Measurements from ENCODE around the gene MAML3. TPM values are rescaled to one million over a fixed set of nuclear protein-coding genes. Genes with fewer than 3 reads are reported as not detected.

The MAML3 gene
- total RNA-seq, 2 experiments from 2014 or later: 2.0 to 2.4 TPM

DNA sequence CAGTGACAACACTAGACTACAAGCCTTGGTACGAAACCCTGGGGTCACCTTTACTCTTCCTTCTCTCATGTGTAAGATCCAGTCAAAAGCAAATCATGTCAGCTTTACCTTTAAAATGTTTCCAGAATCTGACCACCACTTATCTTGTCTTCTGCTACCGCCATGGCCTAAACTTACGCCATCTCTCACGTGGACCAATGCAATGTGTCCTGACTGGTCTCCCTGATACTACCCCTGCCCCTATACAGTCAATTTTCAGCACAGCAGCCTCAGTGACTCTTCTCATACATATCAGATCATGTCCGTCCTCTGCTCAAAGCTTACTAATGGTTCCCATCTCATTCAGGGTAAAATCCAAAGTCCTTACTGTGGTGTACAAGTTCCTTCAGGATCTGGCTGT is 15.0 kb upstream of the MAML3 start:
- CTCF ChIA-PET: no interaction called here
- no peaks in the 10 kb centered on the region for H3K4me1 Mint-ChIP-seq (ENCODE audit: low read depth)
- TF ChIP-seq, protein P1, sequence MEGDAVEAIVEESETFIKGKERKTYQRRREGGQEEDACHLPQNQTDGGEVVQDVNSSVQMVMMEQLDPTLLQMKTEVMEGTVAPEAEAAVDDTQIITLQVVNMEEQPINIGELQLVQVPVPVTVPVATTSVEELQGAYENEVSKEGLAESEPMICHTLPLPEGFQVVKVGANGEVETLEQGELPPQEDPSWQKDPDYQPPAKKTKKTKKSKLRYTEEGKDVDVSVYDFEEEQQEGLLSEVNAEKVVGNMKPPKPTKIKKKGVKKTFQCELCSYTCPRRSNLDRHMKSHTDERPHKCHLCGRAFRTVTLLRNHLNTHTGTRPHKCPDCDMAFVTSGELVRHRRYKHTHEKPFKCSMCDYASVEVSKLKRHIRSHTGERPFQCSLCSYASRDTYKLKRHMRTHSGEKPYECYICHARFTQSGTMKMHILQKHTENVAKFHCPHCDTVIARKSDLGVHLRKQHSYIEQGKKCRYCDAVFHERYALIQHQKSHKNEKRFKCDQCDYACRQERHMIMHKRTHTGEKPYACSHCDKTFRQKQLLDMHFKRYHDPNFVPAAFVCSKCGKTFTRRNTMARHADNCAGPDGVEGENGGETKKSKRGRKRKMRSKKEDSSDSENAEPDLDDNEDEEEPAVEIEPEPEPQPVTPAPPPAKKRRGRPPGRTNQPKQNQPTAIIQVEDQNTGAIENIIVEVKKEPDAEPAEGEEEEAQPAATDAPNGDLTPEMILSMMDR (IDR thresholded peaks at IDR 0.05): no peak
- H3K4me3 Mint-ChIP-seq: no peak overlapping the region
- ATAC-seq (no peak), DNase-seq (no peak)
- no peaks in the 10 kb centered on the region for H3K9me3 Mint-ChIP-seq
- H3K36me3 Mint-ChIP-seq (ENCODE audit: low read depth): no peaks in the 10 kb centered on the region
- no peaks in the 10 kb centered on the region for H3K27me3 Mint-ChIP-seq
- H3K27ac Mint-ChIP-seq: no peak overlapping the region
- intact Hi-C loops (cut with micrococcal nuclease): no loop called here
- POLR2A ChIA-PET: no interaction called here

DNA sequence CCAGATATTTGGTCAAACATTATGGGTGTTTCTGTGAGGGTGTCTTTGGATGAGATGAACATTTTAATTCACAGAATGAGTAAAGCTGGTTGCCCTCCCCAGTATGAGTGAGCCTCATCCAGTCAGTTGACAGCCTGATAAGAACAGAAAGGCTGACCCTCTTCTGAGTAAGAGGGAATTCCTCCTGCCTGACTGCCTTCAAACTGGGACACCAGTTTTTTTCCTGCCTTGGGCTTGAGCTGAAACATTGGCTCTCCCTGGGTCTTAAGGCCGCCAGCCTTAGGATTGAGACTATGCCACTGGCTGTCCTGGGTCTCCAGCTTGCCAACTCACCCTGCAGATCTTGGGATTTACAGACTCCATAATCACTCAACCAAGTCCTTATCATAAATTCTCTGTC is 14.5 kb upstream of the MAML3 start:
- H3K4me1 Mint-ChIP-seq (ENCODE audit: low read depth): no peaks in the 10 kb centered on the region
- POLR2A ChIA-PET: interaction anchor here (0.6 kb wide), 1 partner anchor 277 kb away, joined by 3 read pairs; no protein-coding TSS in a partner anchor
- no peak for ATAC-seq
- CTCF ChIA-PET: no interaction called here
- H3K4me3 Mint-ChIP-seq: no peak overlapping the region
- DNase-seq: no peak
- no peaks in the 10 kb centered on the region for H3K36me3 Mint-ChIP-seq (ENCODE audit: low read depth)
- intact Hi-C loops (cut with micrococcal nuclease): no loop called here
- no peak overlapping the region for H3K27ac Mint-ChIP-seq
- TF ChIP-seq, protein P1 (IDR thresholded peaks at IDR 0.05): no peak
- no peaks in the 10 kb centered on the region for H3K9me3 Mint-ChIP-seq
- no peaks in the 10 kb centered on the region for H3K27me3 Mint-ChIP-seq

DNA sequence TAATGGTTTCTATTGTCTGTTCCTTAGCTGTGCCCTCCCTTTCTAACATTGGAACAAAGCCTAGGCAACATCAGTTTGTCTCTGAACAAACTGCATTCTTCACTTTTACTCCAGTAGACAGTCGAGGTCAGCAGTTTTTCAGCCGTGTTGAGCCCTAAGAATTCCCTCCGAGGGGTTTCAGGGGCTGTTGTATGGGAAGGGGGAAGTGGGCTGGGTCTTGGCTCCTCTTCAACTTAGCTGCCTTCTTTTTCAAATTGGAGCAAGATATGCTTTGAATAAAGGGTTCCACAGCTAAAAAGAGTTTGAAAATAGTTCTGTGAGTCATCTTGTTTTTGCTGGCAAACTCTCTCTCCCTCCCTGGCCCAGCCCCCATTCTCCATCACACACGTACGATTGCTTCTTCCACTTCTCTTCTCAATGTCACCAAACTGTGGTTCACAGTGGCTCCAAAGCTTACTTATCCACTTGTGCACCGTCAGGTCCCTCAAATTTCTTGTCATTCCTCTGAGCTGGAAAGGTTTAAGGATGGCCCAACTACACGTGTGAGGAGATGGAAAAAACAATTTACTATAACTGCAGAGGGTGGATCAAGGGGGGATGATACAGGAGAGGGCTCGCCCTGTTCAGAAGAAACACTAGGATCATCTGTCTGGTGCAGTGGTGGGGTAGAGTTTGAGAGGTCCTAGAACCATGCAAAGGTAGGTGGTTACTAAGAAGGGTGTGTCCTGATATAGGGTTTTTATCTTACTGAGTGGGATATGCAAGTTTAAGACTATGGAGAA is 9.2 kb upstream of the MAML3 start:
- no peak overlapping the region for H3K4me3 Mint-ChIP-seq
- CTCF ChIA-PET: interaction anchor here (0.8 to 1.2 kb wide), 3 partner anchors 10 to 90 kb away, joined by 3 read pairs; partner anchors contain the start of gene MAML3
- no peaks in the 10 kb centered on the region for H3K36me3 Mint-ChIP-seq (ENCODE audit: low read depth)
- POLR2A ChIA-PET: interaction anchor here (1.6 kb wide), 1 partner anchor 10 kb away, joined by 4 read pairs; no protein-coding TSS in a partner anchor
- H3K27ac Mint-ChIP-seq: no peak overlapping the region
- DNase-seq (no peak), ATAC-seq (no peak)
- H3K9me3 Mint-ChIP-seq: peaks cover 6% of the 10 kb centered on the region
- TF ChIP-seq, protein P1 (IDR thresholded peaks at IDR 0.05): no peak
- H3K27me3 Mint-ChIP-seq: no peaks in the 10 kb centered on the region
- H3K4me1 Mint-ChIP-seq (ENCODE audit: low read depth): peaks cover 9% of the 10 kb centered on the region
- intact Hi-C loops (cut with micrococcal nuclease): no loop called here

DNA sequence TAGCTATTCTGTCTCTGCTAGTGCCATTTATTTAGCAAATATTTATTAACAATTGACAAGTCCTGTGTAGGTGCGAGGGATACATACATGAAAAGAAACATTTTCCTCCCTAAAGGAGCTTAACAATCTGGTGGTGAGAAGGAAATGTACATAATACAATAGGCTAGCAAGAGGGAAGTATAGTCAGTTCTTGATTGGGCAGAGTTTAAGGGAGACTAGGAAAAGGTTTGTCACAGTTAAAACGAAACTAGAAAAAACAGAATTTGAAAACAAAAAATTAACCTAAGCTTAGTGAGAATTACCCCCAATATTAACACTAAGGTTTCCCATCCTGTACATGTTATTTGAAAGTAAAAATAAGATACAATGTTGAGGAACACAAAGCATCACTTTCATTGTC is 8.6 kb upstream of the MAML3 start:
- CTCF ChIA-PET: interaction anchor here (0.8 to 1.2 kb wide), 4 partner anchors 8 to 91 kb away, joined by 3 to 5 read pairs (median 3); partner anchors contain the start of gene MAML3
- TF ChIP-seq, protein P1 (IDR thresholded peaks at IDR 0.05): no peak

More for the DNA sequence above, 8.6 kb upstream of the MAML3 start:
- Mint-ChIP-seq H3K9me3 (peaks cover 6% of the 10 kb centered on the region), H3K4me1 (ENCODE audit: low read depth) (peaks cover 13% of the 10 kb centered on the region), H3K4me3 (no peak overlapping the region), H3K36me3 (ENCODE audit: low read depth) (no peaks in the 10 kb centered on the region), H3K27ac (no peak overlapping the region), H3K27me3 (no peaks in the 10 kb centered on the region)
- POLR2A ChIA-PET: interaction anchor here (1.6 kb wide), 1 partner anchor 10 kb away, joined by 4 read pairs; no protein-coding TSS in a partner anchor
- intact Hi-C loops (cut with micrococcal nuclease): no loop called here
- ATAC-seq (no peak), DNase-seq (no peak)

Data from activated CD8-positive, alpha-beta T cell treated with anti-CD3 and anti-CD28 coated beads for 36 hours (primary cell).